Osteocyte (in vitro differentiated cells): ENCODE data around the gene BBS2. TPM values are rescaled to one million over a fixed set of nuclear protein-coding genes. Genes with fewer than 3 reads are reported as not detected.

Source experiments
- DNase-seq: peaks from one replicate; pipeline ENCODE4 v3.0.0; 2021; ENCODE audit warnings: mixed read lengths; ENCODE audit not compliant: unreplicated experiment; ENCODE audit errors: extremely low spot score
- H3K27ac Mint-ChIP-seq: one replicate; pipeline ENCODE4 v1.8.0; 2021; ENCODE audit warnings: mild to moderate bottlenecking, mixed read lengths; ENCODE audit not compliant: unreplicated experiment
- H3K27me3 Mint-ChIP-seq: one replicate; pipeline ENCODE4 v1.8.0; 2021; ENCODE audit warnings: mixed read lengths; ENCODE audit not compliant: unreplicated experiment
- H3K36me3 Mint-ChIP-seq: one replicate; pipeline ENCODE4 v1.8.0; 2021; ENCODE audit warnings: mixed read lengths; ENCODE audit not compliant: unreplicated experiment
- H3K4me1 Mint-ChIP-seq: one replicate; pipeline ENCODE4 v1.8.0; 2021; ENCODE audit warnings: mixed read lengths; ENCODE audit not compliant: unreplicated experiment
- H3K4me3 Mint-ChIP-seq: one replicate; pipeline ENCODE4 v1.8.0; 2021; ENCODE audit warnings: mild to moderate bottlenecking, moderate library complexity, mixed read lengths; ENCODE audit not compliant: unreplicated experiment
- H3K9me3 Mint-ChIP-seq: one replicate; pipeline ENCODE4 v1.8.0; 2021; ENCODE audit warnings: mixed read lengths; ENCODE audit not compliant: unreplicated experiment
- total RNA-seq: library from RNA; stranded (reverse); gene quantifications from 2 replicates; pipeline ENCODE4 v1.2.1, GENCODE V29; 2021
- TF ChIP-seq, protein P1 (sequence below): fragments of 200-600 bp; sonication (generic); IDR thresholded peaks from 2 replicates; pipeline ENCODE4 v1.5.0; 2021; ENCODE audit warnings: antibody characterized with exemption, mild to moderate bottlenecking, moderate library complexity

The BBS2 gene
- total RNA-seq, 1 donor from 2014 or later = 58.7 TPM

DNA sequence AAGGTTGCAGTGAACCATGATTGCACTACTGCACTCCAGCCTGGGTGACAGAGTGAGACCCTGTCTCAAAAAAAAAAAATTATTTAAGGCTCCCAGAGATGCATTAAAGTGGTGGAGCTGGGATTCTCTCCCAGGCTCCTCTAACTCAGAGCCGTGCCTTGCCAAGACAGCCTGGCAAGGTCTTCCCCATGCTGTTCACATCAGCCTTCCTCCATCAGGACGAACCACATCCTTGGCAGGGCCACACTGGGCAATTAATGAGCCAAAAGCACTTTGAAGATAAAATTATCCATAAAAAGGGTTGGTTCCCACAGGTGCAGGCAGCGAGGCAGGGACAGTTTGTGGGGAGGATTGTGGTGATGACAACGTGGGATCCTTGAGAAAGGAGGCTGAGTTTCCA, 19.8 kb upstream of the BBS2 start:
- H3K27me3 Mint-ChIP-seq = peaks cover 11% of the 10 kb centered on the region
- TF ChIP-seq, protein P1, sequence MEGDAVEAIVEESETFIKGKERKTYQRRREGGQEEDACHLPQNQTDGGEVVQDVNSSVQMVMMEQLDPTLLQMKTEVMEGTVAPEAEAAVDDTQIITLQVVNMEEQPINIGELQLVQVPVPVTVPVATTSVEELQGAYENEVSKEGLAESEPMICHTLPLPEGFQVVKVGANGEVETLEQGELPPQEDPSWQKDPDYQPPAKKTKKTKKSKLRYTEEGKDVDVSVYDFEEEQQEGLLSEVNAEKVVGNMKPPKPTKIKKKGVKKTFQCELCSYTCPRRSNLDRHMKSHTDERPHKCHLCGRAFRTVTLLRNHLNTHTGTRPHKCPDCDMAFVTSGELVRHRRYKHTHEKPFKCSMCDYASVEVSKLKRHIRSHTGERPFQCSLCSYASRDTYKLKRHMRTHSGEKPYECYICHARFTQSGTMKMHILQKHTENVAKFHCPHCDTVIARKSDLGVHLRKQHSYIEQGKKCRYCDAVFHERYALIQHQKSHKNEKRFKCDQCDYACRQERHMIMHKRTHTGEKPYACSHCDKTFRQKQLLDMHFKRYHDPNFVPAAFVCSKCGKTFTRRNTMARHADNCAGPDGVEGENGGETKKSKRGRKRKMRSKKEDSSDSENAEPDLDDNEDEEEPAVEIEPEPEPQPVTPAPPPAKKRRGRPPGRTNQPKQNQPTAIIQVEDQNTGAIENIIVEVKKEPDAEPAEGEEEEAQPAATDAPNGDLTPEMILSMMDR = no peak
- no peaks in the 10 kb centered on the region for H3K36me3 Mint-ChIP-seq
- no peak overlapping the region for H3K27ac Mint-ChIP-seq
- H3K4me1 Mint-ChIP-seq = no peaks in the 10 kb centered on the region
- DNase-seq = no peak
- no peak overlapping the region for H3K4me3 Mint-ChIP-seq
- no peaks in the 10 kb centered on the region for H3K9me3 Mint-ChIP-seq

DNA sequence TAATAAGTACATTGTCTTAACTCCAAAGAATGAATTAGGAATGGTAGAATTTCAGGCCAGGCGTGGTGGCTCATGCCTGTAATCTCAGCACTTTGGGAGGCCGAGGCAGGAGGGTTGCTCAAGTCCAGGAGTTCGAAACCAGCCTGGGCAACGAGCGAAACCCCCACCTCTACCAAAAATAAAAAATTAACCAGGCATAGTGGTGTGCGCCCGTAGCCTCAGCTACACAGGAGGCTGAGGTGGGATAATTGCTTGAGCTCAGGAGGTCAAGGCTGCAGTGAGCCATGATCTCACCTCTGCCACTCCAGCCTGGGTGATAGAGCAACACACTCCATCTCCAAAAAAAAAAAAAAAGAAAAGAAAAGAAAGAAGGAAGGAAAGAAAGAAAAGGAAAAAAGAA, 18.5 kb upstream of the BBS2 start:
- TF ChIP-seq, protein P1 = no peak
- Mint-ChIP-seq H3K4me1 (no peaks in the 10 kb centered on the region), H3K27ac (no peak overlapping the region), H3K9me3 (no peaks in the 10 kb centered on the region), H3K36me3 (no peaks in the 10 kb centered on the region), H3K27me3 (peaks cover 11% of the 10 kb centered on the region), H3K4me3 (no peak overlapping the region)
- no peak for DNase-seq

DNA sequence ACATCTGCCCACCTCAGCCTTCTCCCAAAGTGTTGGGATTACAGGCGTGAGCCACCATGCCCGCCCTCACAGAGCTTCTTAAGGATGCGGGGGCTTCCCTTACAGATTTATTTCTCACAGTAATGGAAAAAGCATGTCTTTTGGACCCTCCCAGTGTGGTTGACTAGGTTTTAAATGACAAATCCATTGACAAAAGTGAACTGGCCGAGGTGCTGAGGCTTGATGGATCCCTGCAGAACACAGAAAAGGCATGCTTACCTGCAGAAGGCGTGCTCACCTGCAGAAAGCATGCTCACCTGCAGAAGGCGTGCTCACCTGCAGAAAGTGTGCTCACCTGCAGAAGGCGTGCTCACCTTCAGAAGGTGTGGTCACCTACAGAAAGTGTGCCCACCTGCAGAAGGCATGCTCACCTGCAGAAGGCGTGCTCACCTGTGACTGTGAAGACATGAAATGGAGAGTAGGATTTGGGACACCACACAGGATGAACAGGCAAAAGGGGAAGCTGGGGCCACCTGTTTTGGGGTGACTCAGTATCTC, 15.1 kb upstream of the BBS2 start:
- TF ChIP-seq, protein P1 = no peak
- Mint-ChIP-seq H3K9me3 (no peaks in the 10 kb centered on the region), H3K4me1 (no peaks in the 10 kb centered on the region), H3K27me3 (peaks cover 9% of the 10 kb centered on the region), H3K36me3 (no peaks in the 10 kb centered on the region), H3K4me3 (no peak overlapping the region), H3K27ac (no peak overlapping the region)
- no peak for DNase-seq

DNA sequence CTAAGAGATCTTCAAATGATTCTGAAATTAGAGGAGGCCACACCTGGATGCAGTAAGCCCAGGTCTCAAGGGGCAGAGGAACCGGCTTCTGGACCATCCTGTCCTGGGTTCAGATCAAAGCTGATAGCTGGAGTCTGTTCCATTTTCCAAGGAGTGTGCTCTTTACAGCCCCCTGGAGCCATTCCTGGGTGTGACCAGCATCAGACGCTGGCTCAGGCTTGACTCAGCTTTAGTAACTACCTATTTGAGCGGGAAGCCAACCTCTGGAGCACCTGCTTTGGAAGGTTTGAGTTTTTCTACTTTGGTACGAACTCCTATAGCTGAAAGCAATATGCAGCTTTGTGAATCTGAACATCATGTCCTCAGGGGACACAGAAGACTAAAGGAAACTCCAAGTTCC, 12.9 kb upstream of the BBS2 start:
- DNase-seq = no peak
- H3K36me3 Mint-ChIP-seq = no peaks in the 10 kb centered on the region
- no peaks in the 10 kb centered on the region for H3K4me1 Mint-ChIP-seq
- H3K4me3 Mint-ChIP-seq = no peak overlapping the region
- H3K27ac Mint-ChIP-seq = no peak overlapping the region
- TF ChIP-seq, protein P1 = no peak
- peaks cover 4% of the 10 kb centered on the region for H3K27me3 Mint-ChIP-seq
- H3K9me3 Mint-ChIP-seq = no peaks in the 10 kb centered on the region

GRCh38 chr16:56530872-56531271, 11.0 kb upstream of the BBS2 start:
- peaks cover 4% of the 10 kb centered on the region for H3K27me3 Mint-ChIP-seq
- H3K4me1 Mint-ChIP-seq = peaks cover 6% of the 10 kb centered on the region
- no peaks in the 10 kb centered on the region for H3K9me3 Mint-ChIP-seq
- TF ChIP-seq, protein P1 = no peak
- no peak overlapping the region for H3K27ac Mint-ChIP-seq
- no peak for DNase-seq
- no peak overlapping the region for H3K4me3 Mint-ChIP-seq
- no peaks in the 10 kb centered on the region for H3K36me3 Mint-ChIP-seq
